ENCODE measurements around the gene CEMIP. TPM values are rescaled to one million over a fixed set of nuclear protein-coding genes. Genes with fewer than 3 reads are reported as not detected.

CEMIP gene
- total RNA-seq, 1 donor from 2014 or later = 3.6 TPM

- Histone ChIP-seq H3K27me3 (ENCODE audit: insufficient read depth, low read length) (no peaks in the 10 kb centered on the region), H2AFZ (ENCODE audit: low read depth, low read length) (no peak overlapping the region), H3K4me2 (ENCODE audit: low read length) (no peak overlapping the region), H4K20me1 (ENCODE audit: insufficient read depth, low read length) (no peaks in the 10 kb centered on the region), H3K4me1 (ENCODE audit: insufficient read depth, low read length) (no peaks in the 10 kb centered on the region), H3K36me3 (ENCODE audit: insufficient read depth, low read length) (no peaks in the 10 kb centered on the region), H3K79me2 (ENCODE audit: insufficient read depth, low read length) (no peaks in the 10 kb centered on the region), H3K4me3 (ENCODE audit: insufficient read depth, low read depth, low read length) (no peak overlapping the region), H3K9ac (ENCODE audit: low read length) (no peak overlapping the region), H3K27ac (ENCODE audit: low read depth, low read length) (no peak overlapping the region), H3K9me3 (ENCODE audit: insufficient read depth, low read depth, low read length) (no peaks in the 10 kb centered on the region)
- H3K27ac Mint-ChIP-seq (ENCODE audit: unreplicated experiment) = no peak overlapping the region
- H3K9me3 Mint-ChIP-seq (ENCODE audit: unreplicated experiment) = no peaks in the 10 kb centered on the region
- no peaks in the 10 kb centered on the region for H3K4me1 Mint-ChIP-seq (ENCODE audit: low read depth, unreplicated experiment)
- no peak overlapping the region for H3K4me3 Mint-ChIP-seq (ENCODE audit: unreplicated experiment)
- DNase-seq (ENCODE audit: low read depth) = peak; percentile 38
- no peak for FAIRE-seq
- peaks cover 6% of the 10 kb centered on the region for H3K36me3 Mint-ChIP-seq (ENCODE audit: low read depth, unreplicated experiment)
- H3K27me3 Mint-ChIP-seq (ENCODE audit: low read depth, unreplicated experiment) = peaks cover 5% of the 10 kb centered on the region
- TF ChIP-seq, protein P1, sequence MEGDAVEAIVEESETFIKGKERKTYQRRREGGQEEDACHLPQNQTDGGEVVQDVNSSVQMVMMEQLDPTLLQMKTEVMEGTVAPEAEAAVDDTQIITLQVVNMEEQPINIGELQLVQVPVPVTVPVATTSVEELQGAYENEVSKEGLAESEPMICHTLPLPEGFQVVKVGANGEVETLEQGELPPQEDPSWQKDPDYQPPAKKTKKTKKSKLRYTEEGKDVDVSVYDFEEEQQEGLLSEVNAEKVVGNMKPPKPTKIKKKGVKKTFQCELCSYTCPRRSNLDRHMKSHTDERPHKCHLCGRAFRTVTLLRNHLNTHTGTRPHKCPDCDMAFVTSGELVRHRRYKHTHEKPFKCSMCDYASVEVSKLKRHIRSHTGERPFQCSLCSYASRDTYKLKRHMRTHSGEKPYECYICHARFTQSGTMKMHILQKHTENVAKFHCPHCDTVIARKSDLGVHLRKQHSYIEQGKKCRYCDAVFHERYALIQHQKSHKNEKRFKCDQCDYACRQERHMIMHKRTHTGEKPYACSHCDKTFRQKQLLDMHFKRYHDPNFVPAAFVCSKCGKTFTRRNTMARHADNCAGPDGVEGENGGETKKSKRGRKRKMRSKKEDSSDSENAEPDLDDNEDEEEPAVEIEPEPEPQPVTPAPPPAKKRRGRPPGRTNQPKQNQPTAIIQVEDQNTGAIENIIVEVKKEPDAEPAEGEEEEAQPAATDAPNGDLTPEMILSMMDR (IDR thresholded peaks at IDR 0.05; ENCODE audit: insufficient read depth, low read depth, low read length) = no peak
Observed at GRCh38 chr15:80898040-80898439, 118.9 kb downstream of the CEMIP start.

GRCh38 chr15:80902298-80902801, 123.2 kb downstream of the CEMIP start:
- H3K27ac Mint-ChIP-seq (ENCODE audit: unreplicated experiment) = no peak overlapping the region
- Histone ChIP-seq H3K9ac (ENCODE audit: low read length) (no peak overlapping the region), H3K9me3 (ENCODE audit: insufficient read depth, low read depth, low read length) (no peaks in the 10 kb centered on the region), H2AFZ (ENCODE audit: low read depth, low read length) (no peak overlapping the region), H3K4me1 (ENCODE audit: insufficient read depth, low read length) (peaks cover 4% of the 10 kb centered on the region), H3K79me2 (ENCODE audit: insufficient read depth, low read length) (no peaks in the 10 kb centered on the region), H3K4me3 (ENCODE audit: insufficient read depth, low read depth, low read length) (no peak overlapping the region), H3K36me3 (ENCODE audit: insufficient read depth, low read length) (no peaks in the 10 kb centered on the region), H4K20me1 (ENCODE audit: insufficient read depth, low read length) (no peaks in the 10 kb centered on the region), H3K27ac (ENCODE audit: low read depth, low read length) (no peak overlapping the region), H3K27me3 (ENCODE audit: insufficient read depth, low read length) (no peaks in the 10 kb centered on the region), H3K4me2 (ENCODE audit: low read length) (no peak overlapping the region)
- DNase-seq (ENCODE audit: low read depth) (no peak), FAIRE-seq (no peak)
- no peak overlapping the region for H3K4me3 Mint-ChIP-seq (ENCODE audit: unreplicated experiment)
- peaks cover 8% of the 10 kb centered on the region for H3K27me3 Mint-ChIP-seq (ENCODE audit: low read depth, unreplicated experiment)
- H3K4me1 Mint-ChIP-seq (ENCODE audit: low read depth, unreplicated experiment) = peaks cover 8% of the 10 kb centered on the region
- no peaks in the 10 kb centered on the region for H3K9me3 Mint-ChIP-seq (ENCODE audit: unreplicated experiment)
- H3K36me3 Mint-ChIP-seq (ENCODE audit: low read depth, unreplicated experiment) = peaks cover 7% of the 10 kb centered on the region
- TF ChIP-seq EZH2 (IDR thresholded peaks at IDR 0.05; ENCODE audit: insufficient read depth, low read length) = no peak
- TF ChIP-seq, protein P1 (IDR thresholded peaks at IDR 0.05; ENCODE audit: insufficient read depth, low read depth, low read length) = no peak

DNA sequence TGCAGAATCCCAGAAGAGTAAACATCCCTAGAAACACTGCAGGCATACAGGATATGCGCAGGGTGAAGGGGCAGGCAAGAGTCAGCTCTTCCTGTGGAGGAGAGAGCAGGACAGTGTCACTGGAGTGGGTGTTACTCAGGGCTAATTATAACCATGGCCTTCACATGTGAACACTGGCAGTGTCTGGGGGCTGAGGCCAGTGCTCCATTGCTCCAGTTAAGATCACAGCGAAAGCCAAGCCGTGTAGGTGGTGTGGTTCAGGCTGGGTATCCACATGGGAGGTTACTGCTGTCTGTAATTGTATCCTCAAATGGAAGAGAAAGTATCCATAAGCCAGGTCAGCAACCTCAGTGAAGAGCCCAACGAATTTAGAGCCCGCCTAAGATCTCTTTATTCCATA, 125.8 kb downstream of the CEMIP start:
- Mint-ChIP-seq H3K27me3 (ENCODE audit: low read depth, unreplicated experiment) (peaks cover 5% of the 10 kb centered on the region), H3K4me3 (ENCODE audit: unreplicated experiment) (no peak overlapping the region), H3K27ac (ENCODE audit: unreplicated experiment) (no peak overlapping the region), H3K9me3 (ENCODE audit: unreplicated experiment) (peaks cover 11% of the 10 kb centered on the region), H3K36me3 (ENCODE audit: low read depth, unreplicated experiment) (peaks cover 11% of the 10 kb centered on the region), H3K4me1 (ENCODE audit: low read depth, unreplicated experiment) (peaks cover 8% of the 10 kb centered on the region)
- Histone ChIP-seq H3K27me3 (ENCODE audit: insufficient read depth, low read length) (no peaks in the 10 kb centered on the region), H3K27ac (ENCODE audit: low read depth, low read length) (no peak overlapping the region), H3K36me3 (ENCODE audit: insufficient read depth, low read length) (no peaks in the 10 kb centered on the region), H3K4me1 (ENCODE audit: insufficient read depth, low read length) (peaks cover 4% of the 10 kb centered on the region), H3K79me2 (ENCODE audit: insufficient read depth, low read length) (no peaks in the 10 kb centered on the region), H3K9ac (ENCODE audit: low read length) (no peak overlapping the region), H2AFZ (ENCODE audit: low read depth, low read length) (no peak overlapping the region), H3K9me3 (ENCODE audit: insufficient read depth, low read depth, low read length) (peaks cover 5% of the 10 kb centered on the region), H3K4me3 (ENCODE audit: insufficient read depth, low read depth, low read length) (no peak overlapping the region), H4K20me1 (ENCODE audit: insufficient read depth, low read length) (no peaks in the 10 kb centered on the region), H3K4me2 (ENCODE audit: low read length) (peak overlapping the region; percentile 21)
- FAIRE-seq (no peak), DNase-seq (ENCODE audit: low read depth) (no peak)
- TF ChIP-seq EZH2 (IDR thresholded peaks at IDR 0.05; ENCODE audit: insufficient read depth, low read length) = no peak
- TF ChIP-seq, protein P1 (IDR thresholded peaks at IDR 0.05; ENCODE audit: insufficient read depth, low read depth, low read length) = no peak
